Measurements from ENCODE around the gene ENO3. TPM values are rescaled to one million over a fixed set of nuclear protein-coding genes. Genes with fewer than 3 reads are reported as not detected.

The ENO3 gene
- total and polyA plus RNA-seq, 2 donors (not counting 3 experiments of a cell fraction or from before 2014, with no cell fraction given): 5.5 to 5.9 TPM

- no peak overlapping the region for H3K27ac ChIP-seq (ENCODE audit: insufficient read depth, low read depth, low read length)
- H3K9ac ChIP-seq (replicated peaks; ENCODE audit: extremely low read depth, insufficient read depth, low read length): no peak overlapping the region
- no peak for FAIRE-seq
- H3K4me3 ChIP-seq (replicated peaks in 1 of 3; ENCODE audit: insufficient read depth in 1 of 3, low read depth in 1 of 3, low read length in 3 of 3): no peak overlapping the region
- H3K27me3 ChIP-seq (ENCODE audit: control insufficient read depth in 2 of 2, insufficient read depth in 2 of 2, low read length in 2 of 2): no peaks in the 10 kb centered on the region
- no peaks in the 10 kb centered on the region for H4K20me1 ChIP-seq (replicated peaks; ENCODE audit: control insufficient read depth, extremely low read depth, insufficient read depth, low read length)
- H3K9me3 ChIP-seq (replicated peaks; ENCODE audit: control insufficient read depth, insufficient read depth, low read length): no peaks in the 10 kb centered on the region
- H2AFZ ChIP-seq (ENCODE audit: low read depth, low read length): no peak overlapping the region
- no peaks in the 10 kb centered on the region for H3K9me1 ChIP-seq (replicated peaks; ENCODE audit: control insufficient read depth, extremely low read depth, insufficient read depth, low read length)
- no peak for DNase-seq (ENCODE audit: low read depth, low spot score)
- ChIA-PET CTCF (interaction anchor here (1.5 kb wide), 2 partner anchors 24 to 30 kb away, joined by 4 to 8 read pairs; partner anchors contain the start of gene CHRNE), POLR2A (no interaction called here)
- no TSS peak for BruUV-seq (replicated peaks)
- no peak overlapping the region for H3K4me2 ChIP-seq (ENCODE audit: insufficient read depth, low read length)
- no peak for TF ChIP-seq CTCF (IDR thresholded peaks at IDR 0.05; ENCODE audit: extremely low read depth in 1 of 2, insufficient read depth in 1 of 2, low read depth in 1 of 2, low read length in 2 of 2)
- TF ChIP-seq FOS (IDR thresholded peaks at IDR 0.05; ENCODE audit: borderline replicate concordance, insufficient read depth, low read length): no peak
- TF ChIP-seq MAX (IDR thresholded peaks at IDR 0.05; ENCODE audit: insufficient read depth, insufficient read length): no peak
- TF ChIP-seq POLR2AphosphoS5 (IDR thresholded peaks at IDR 0.05; ENCODE audit: insufficient read depth, low read depth, low read length): no peak
- TF ChIP-seq JUN (IDR thresholded peaks at IDR 0.05; ENCODE audit: borderline replicate concordance, insufficient read depth, insufficient read length, low read depth): no peak
- TF ChIP-seq POLR2A (IDR thresholded peaks at IDR 0.05; ENCODE audit: low read depth, low read length): no peak
- no peak for TF ChIP-seq GATA2 (IDR thresholded peaks at IDR 0.05; ENCODE audit: insufficient read depth, insufficient read length, low read depth, low read length)
- TF ChIP-seq MYC (IDR thresholded peaks at IDR 0.05; ENCODE audit: low read depth, low read length): no peak
- TF ChIP-seq EZH2 (IDR thresholded peaks at IDR 0.05; ENCODE audit: borderline replicate concordance, low read depth, low read length, severe bottlenecking): no peak
- dilution Hi-C loops (cut with MboI; ENCODE audit: extremely low pct_ligation_motif_present, low sequenced_read_pairs) (no loop called here), intact Hi-C loops (cut with micrococcal nuclease) (no loop called here)
- peaks cover 7% of the 10 kb centered on the region for H3K79me2 ChIP-seq (ENCODE audit: control insufficient read depth, insufficient read depth, low read length)
- peaks cover 2 to 19% of the 10 kb centered on the region in 2 experiments for H3K36me3 ChIP-seq (ENCODE audit: control insufficient read depth in 2 of 2, extremely low read depth in 1 of 2, insufficient read depth in 2 of 2, low read length in 2 of 2)
- H3K4me1 ChIP-seq (ENCODE audit: control insufficient read depth, extremely low read depth, insufficient read depth, low read length): peaks cover 9% of the 10 kb centered on the region
Observed at GRCh38 chr17:4933646-4934045, 17.3 kb upstream of the ENO3 start.

All from endothelial cell of umbilical vein (primary cell).